Tibial nerve (tissue), 4 donors: ENCODE measurements around the gene CRYL1.

Experiments
- EP300 ChIP-seq, 2 donors: sonication (generic); formaldehyde crosslinking; IDR thresholded peaks; one replicate each; pipeline ENCODE4 v1.6.1; 2017; ENCODE audit warnings: antibody characterized with exemption in 2 of 2, mild to moderate bottlenecking in 1 of 2
- POLR2A ChIP-seq, 2 donors: fragments of 450-650 bp; IDR thresholded peaks; one replicate each; pipeline ENCODE4 v1.6.1; 2017; ENCODE audit warnings: antibody characterized with exemption in 2 of 2, mild to moderate bottlenecking in 2 of 2, moderate library complexity in 2 of 2
- TF ChIP-seq, protein P1 (sequence below), 5 experiments: fragments of 200-600 bp in 3 of 5; fragments of 450-650 bp in 2 of 5; sonication (generic) in 3 of 5; IDR thresholded peaks; one replicate each; pipeline ENCODE4 v1.5.1; 2016 to 2019; ENCODE audit warnings: antibody characterized with exemption in 5 of 5, mild to moderate bottlenecking in 3 of 5, moderate library complexity in 2 of 5

DNA sequence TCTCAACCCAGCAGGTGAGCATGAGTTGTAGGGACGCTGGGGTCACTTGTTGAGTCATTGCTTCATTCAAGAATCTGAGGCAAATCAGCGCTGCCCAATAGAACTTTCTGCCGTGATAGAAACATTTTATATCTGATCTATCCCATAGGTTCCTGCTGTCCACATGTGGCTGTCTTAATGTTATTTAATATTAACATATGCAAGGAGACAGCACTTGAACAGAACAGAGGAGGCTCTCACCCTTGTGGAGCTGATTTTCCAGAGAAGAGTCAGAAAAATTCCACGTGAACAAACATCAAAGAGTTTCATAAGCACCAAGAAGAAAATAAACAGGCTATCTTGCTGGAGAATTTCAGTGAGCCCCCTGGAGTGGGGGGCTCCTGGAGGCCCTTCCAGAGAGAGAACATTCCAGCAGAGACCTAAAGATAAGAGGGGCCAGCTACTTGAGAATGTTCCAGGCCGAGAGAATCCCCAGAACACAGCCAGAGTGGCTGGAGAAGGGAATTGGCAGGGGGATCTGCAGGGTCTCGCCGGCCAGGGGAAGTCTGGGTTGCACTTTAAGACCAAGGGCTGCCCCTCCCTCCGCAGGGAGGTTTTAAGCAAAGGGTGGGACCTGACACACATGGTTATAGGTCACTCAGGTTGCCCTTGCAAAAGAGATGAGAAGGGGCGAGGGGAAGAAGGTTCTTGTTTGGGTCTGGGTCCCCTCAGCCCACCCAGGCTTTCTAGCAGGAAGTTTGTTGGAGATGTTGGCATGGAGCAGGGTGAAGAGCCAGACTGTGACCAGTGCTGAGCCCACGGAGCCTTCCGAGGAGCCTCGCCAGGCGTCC, 135.7 kb downstream of the CRYL1 start:
- TF ChIP-seq, protein P1, sequence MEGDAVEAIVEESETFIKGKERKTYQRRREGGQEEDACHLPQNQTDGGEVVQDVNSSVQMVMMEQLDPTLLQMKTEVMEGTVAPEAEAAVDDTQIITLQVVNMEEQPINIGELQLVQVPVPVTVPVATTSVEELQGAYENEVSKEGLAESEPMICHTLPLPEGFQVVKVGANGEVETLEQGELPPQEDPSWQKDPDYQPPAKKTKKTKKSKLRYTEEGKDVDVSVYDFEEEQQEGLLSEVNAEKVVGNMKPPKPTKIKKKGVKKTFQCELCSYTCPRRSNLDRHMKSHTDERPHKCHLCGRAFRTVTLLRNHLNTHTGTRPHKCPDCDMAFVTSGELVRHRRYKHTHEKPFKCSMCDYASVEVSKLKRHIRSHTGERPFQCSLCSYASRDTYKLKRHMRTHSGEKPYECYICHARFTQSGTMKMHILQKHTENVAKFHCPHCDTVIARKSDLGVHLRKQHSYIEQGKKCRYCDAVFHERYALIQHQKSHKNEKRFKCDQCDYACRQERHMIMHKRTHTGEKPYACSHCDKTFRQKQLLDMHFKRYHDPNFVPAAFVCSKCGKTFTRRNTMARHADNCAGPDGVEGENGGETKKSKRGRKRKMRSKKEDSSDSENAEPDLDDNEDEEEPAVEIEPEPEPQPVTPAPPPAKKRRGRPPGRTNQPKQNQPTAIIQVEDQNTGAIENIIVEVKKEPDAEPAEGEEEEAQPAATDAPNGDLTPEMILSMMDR (IDR thresholded peaks at IDR 0.05), result no peak
- no peak for TF ChIP-seq POLR2A (IDR thresholded peaks at IDR 0.05)
- TF ChIP-seq EP300 (IDR thresholded peaks at IDR 0.05), result no peak
